GM12878 (cell line): ENCODE results near the gene SIL1. TPM values are rescaled to one million over a fixed set of nuclear protein-coding genes. Genes with fewer than 3 reads are reported as not detected.

Experiments
- ATAC-seq: fragments of 200-7000 bp; cut with Tn5 transposase; 3 replicates; pipeline ENCODE4 v1.9.1; 2020; ENCODE audit warnings: mild to moderate bottlenecking, moderate library complexity
- BruUV-seq: library from RNA; stranded (reverse); fragments of 400-500 nt; replicated peaks from 2 replicates; lab custom pipeline; 2021; lab: Mats Ljungman, UMichigan
- CTCF ChIA-PET: fragments of 300-600 bp; sonication (Branson Sonifier 250); formaldehyde crosslinking; extraction: SDS; loops from one replicate; lab custom pipeline; 2021; ENCODE audit warnings: inconsistent platforms; lab: Yijun Ruan, JAX
- POLR2A ChIA-PET: fragments of 350-600 bp; formaldehyde crosslinking; extraction: SDS; loops from one replicate; lab custom pipeline; 2021; ENCODE audit warnings: inconsistent platforms; lab: Charles Lee
- RAD21 ChIA-PET: fragments of 300-600 bp; sonication (Branson Sonifier 250); formaldehyde crosslinking; loops from one replicate; lab custom pipeline; 2023; ENCODE audit warnings: antibody characterized with exemption; ENCODE audit not compliant: unreplicated experiment; lab: Charles Lee
- SMC1A ChIA-PET: fragments of 300-600 bp; sonication (Branson Sonifier 250); formaldehyde crosslinking; loops from one replicate; lab custom pipeline; 2023; ENCODE audit not compliant: unreplicated experiment, uncharacterized antibody; lab: Charles Lee
- DNase-seq: peaks from one replicate; pipeline ENCODE4 v3.0.0-alpha.2; 2011; ENCODE audit warnings: low read depth, low spot score
- FAIRE-seq: peaks from 3 replicates; lab custom pipeline; 2011; peaks lifted over from hg19 to GRCh38; lab: Jason Lieb, UNC
- H2AFZ ChIP-seq: 2 replicates; pipeline ENCODE4 v1.6.0; 2011; ENCODE audit warnings: low read depth, low read length, control low read depth; ENCODE audit not compliant: control insufficient read depth
- H3K27ac ChIP-seq: 2 replicates; pipeline ENCODE4 v1.5.1; 2011; ENCODE audit warnings: control low read depth; ENCODE audit not compliant: control insufficient read depth, insufficient read depth
- H3K27me3 ChIP-seq, 2 experiments: replicated peaks in 1 of 2; 2 replicates each; pipeline versions ENCODE4 v1.6.0 to v1.6.1; 2011; ENCODE audit warnings: low read length in 1 of 2; ENCODE audit not compliant: control insufficient read depth in 2 of 2, insufficient read depth in 2 of 2
- H3K36me3 ChIP-seq, 2 experiments: 2 replicates each; pipeline ENCODE4 v1.5.1; 2011; ENCODE audit warnings: low read length in 1 of 2; ENCODE audit not compliant: control insufficient read depth in 2 of 2, insufficient read depth in 2 of 2
- H3K4me1 ChIP-seq: 2 replicates; pipeline ENCODE4 v1.6.1; 2011; ENCODE audit warnings: mild to moderate bottlenecking, low read length, moderate library complexity, mixed read lengths; ENCODE audit not compliant: control insufficient read depth, insufficient read depth
- H3K4me2 ChIP-seq: 2 replicates; pipeline ENCODE4 v1.6.0; 2011; ENCODE audit warnings: control low read depth; ENCODE audit not compliant: control insufficient read depth, insufficient read depth
- H3K4me3 ChIP-seq: fragments of 200-600 bp; sonication (generic); 2 replicates; pipeline ENCODE4 v1.5.1; 2016
- H3K79me2 ChIP-seq: 2 replicates; pipeline ENCODE4 v1.6.0; 2011; ENCODE audit warnings: low read length; ENCODE audit not compliant: control insufficient read depth, insufficient read depth
- H3K9ac ChIP-seq: 2 replicates; pipeline ENCODE4 v1.8.0; 2011; ENCODE audit warnings: low read length, control low read depth, mixed read lengths; ENCODE audit not compliant: control insufficient read depth, insufficient read depth
- H3K9me3 ChIP-seq: replicated peaks from 3 replicates; pipeline ENCODE4 v1.5.1; 2011; ENCODE audit warnings: mild to moderate bottlenecking, low read length; ENCODE audit not compliant: control insufficient read depth, insufficient read depth
- H4K20me1 ChIP-seq: 2 replicates; pipeline ENCODE4 v1.6.0; 2011; ENCODE audit not compliant: control insufficient read depth, insufficient read depth
- ATF7 ChIP-seq: fragments of 450-650 bp; IDR thresholded peaks from 2 replicates; pipeline ENCODE4 v1.6.1; 2016; ENCODE audit warnings: low read depth, mild to moderate bottlenecking
- DPF2 ChIP-seq: fragments of 450-650 bp; IDR thresholded peaks from 2 replicates; pipeline ENCODE4 v1.6.1; 2017; ENCODE audit warnings: mild to moderate bottlenecking
- EED ChIP-seq: sonication (generic); IDR thresholded peaks from 2 replicates; pipeline ENCODE4 v1.6.1; 2016; ENCODE audit warnings: antibody characterized with exemption, low read depth
- GATAD2B ChIP-seq: fragments of 450-650 bp; conservative IDR thresholded peaks from 2 replicates; pipeline ENCODE4 v1.6.1; 2017; ENCODE audit warnings: low read depth, mild to moderate bottlenecking, moderate library complexity
- IKZF2 ChIP-seq, 2 experiments: fragments of 450-650 bp; IDR thresholded peaks; 2 replicates each; pipeline ENCODE4 v1.6.1; 2017; ENCODE audit warnings: mild to moderate bottlenecking in 2 of 2, moderate library complexity in 2 of 2
- JUNB ChIP-seq: IDR thresholded peaks from 2 replicates; pipeline ENCODE4 v1.6.1; 2016; ENCODE audit warnings: antibody characterized with exemption, mild to moderate bottlenecking
- MEF2A ChIP-seq: IDR thresholded peaks from 2 replicates; pipeline ENCODE4 v1.6.1; 2011; ENCODE audit warnings: low read depth, mild to moderate bottlenecking, low read length, moderate library complexity; ENCODE audit not compliant: insufficient read depth
- NBN ChIP-seq: fragments of 450-650 bp; IDR thresholded peaks from 2 replicates; pipeline ENCODE4 v1.6.1; 2016
- PKNOX1 ChIP-seq: fragments of 450-650 bp; IDR thresholded peaks from 2 replicates; pipeline ENCODE4 v1.6.1; 2016; ENCODE audit warnings: mild to moderate bottlenecking
- PML ChIP-seq: IDR thresholded peaks from 2 replicates; pipeline ENCODE4 v1.6.1; 2012; ENCODE audit warnings: low read length, inconsistent platforms
- RAD51 ChIP-seq: fragments of 450-650 bp; IDR thresholded peaks from 2 replicates; pipeline ENCODE4 v1.6.1; 2016; ENCODE audit warnings: moderate library complexity, mild to moderate bottlenecking, inconsistent platforms
- SIN3A ChIP-seq: IDR thresholded peaks from 2 replicates; pipeline ENCODE4 v1.6.1; 2012; ENCODE audit warnings: low read depth, low read length, improper control_type of control experiment
- SPI1 ChIP-seq: IDR thresholded peaks from 2 replicates; pipeline ENCODE4 v1.6.1; 2011; ENCODE audit warnings: low read depth, mild to moderate bottlenecking, low read length, moderate library complexity, borderline replicate concordance; ENCODE audit not compliant: insufficient read depth
- SUPT20H ChIP-seq: IDR thresholded peaks from 2 replicates; pipeline ENCODE4 v1.6.1; 2011; ENCODE audit warnings: low read depth, mild to moderate bottlenecking, low read length, moderate library complexity, borderline replicate concordance; ENCODE audit not compliant: control insufficient read depth
- USF1 ChIP-seq: IDR thresholded peaks from 2 replicates; pipeline ENCODE4 v1.6.1; 2011; ENCODE audit warnings: borderline replicate concordance, low read depth, mild to moderate bottlenecking, moderate library complexity, mixed read lengths, low read length; ENCODE audit not compliant: insufficient read depth; ENCODE audit errors: extremely low read length
- ZBED1 ChIP-seq: IDR thresholded peaks from 2 replicates; pipeline ENCODE4 v1.6.1; 2016; ENCODE audit warnings: borderline replicate concordance
- ZNF24 ChIP-seq: fragments of 450-650 bp; IDR thresholded peaks from 2 replicates; pipeline ENCODE4 v1.6.1; 2017; ENCODE audit warnings: antibody characterized with exemption, mild to moderate bottlenecking
- ZNF622 ChIP-seq: fragments of 450-650 bp; IDR thresholded peaks from 2 replicates; pipeline ENCODE4 v1.6.1; 2017; ENCODE audit warnings: mild to moderate bottlenecking, inconsistent platforms
- WGBS: methylation state at CpG from one replicate; pipeline ENCODE4 v1.1.6; 2016; ENCODE audit warnings: low lambda C conversion rate; ENCODE audit not compliant: insufficient replicate concordance, insufficient coverage; ENCODE audit errors: missing lambda C conversion rate; 5-methylcytosine and 5-hydroxymethylcytosine counted together
- in situ Hi-C: fragments of 300-500 bp; cut with MboI; formaldehyde crosslinking; loops from 9 replicates; pipeline ENCODE4 v1.14.3; 2018; ENCODE audit warnings: mixed read lengths
- intact Hi-C: fragments of 100-400 bp; cut with micrococcal nuclease; formaldehyde crosslinking; loops from one replicate; pipeline ENCODE4 v1.14.2; 2022; ENCODE audit not compliant: unreplicated experiment
- polyA plus RNA-seq, 11 experiments: library from polyadenylated mRNA; depleted of rRNA in 4 of 11; unstranded in 6 of 11; stranded (reverse) in 5 of 11; fragments of >200 nt; fragmentation: Nextera tagmentation in 4 of 11; fragmentation: Illumina TruSeq in 1 of 11; extraction: Ambion mirVana in 4 of 11; extraction: Trizol in 1 of 11; gene quantifications; 1 replicate in 1 of 11; 2 replicates in 10 of 11; pipeline versions ENCODE4 v1.2.1 to v1.2.3, GENCODE V29; 2011 to 2016; ENCODE audit warnings: inconsistent platforms in 2 of 11, missing spikeins in 2 of 11, low read depth in 1 of 11
- total RNA-seq, 4 experiments: library from RNA; depleted of rRNA in 3 of 4; stranded (reverse); fragments of >200 nt in 3 of 4; fragmentation: Illumina TruSeq in 1 of 4; extraction: Trizol in 1 of 4; gene quantifications; 2 replicates each; pipeline versions ENCODE4 v1.2.1 to v1.2.3, GENCODE V29; 2013 to 2021
- TF ChIP-seq, protein P1 (sequence below): fragments of 450-650 bp; IDR thresholded peaks from 2 replicates; pipeline ENCODE4 v1.6.1; 2017; ENCODE audit warnings: mild to moderate bottlenecking, low read depth, inconsistent platforms; ENCODE audit not compliant: poor library complexity, severe bottlenecking

SIL1 gene
- total and polyA plus RNA-seq, 10 of the 15 experiments (the other 5 are each of a cell fraction or from before 2014, with no cell fraction given) = 4.1 to 49.8 (median 29.4) TPM

DNA sequence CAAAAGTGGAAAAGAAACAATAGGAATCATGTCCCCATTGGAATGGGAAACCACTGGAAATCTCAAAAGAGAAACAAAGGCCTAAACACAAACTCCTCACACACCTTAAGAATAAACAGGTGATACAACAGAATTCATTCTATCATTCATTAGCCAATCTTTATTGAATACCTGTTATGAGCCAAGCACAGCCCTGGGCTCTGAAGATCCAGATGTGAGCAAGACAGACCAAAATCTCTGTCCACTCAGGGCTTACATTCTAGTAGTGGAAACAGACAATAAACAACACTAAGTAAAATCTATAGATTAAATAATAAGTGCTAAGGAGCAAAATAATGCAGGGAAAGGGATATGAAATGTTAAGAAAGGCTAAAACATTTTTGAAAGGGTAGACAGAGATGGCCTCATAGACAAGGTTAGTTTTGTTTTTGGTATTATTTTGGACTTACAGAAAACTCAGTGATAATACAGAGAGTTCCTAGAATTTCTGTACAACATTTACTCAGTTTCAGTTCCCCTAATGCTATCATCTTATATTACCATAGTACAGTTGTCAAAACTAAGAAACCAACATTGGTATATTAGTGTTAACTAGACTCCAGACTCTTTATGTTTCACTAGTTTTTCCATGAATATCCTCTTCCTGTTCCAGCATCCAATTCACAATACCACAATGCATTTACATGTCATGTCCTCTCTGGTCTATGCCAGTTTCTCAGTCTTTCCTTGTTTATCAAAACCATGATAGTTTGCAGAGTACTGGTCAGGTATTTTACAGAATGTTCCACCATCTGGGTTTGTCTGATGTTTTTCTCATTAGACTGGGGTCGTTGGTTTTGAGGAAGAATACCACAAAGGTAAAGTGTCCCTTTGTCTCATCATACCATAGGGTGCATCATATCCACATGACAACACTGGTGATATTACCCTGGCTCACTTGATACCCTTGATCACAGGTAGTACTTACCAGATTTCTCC is 103.7 kb downstream of the SIL1 start:
- POLR2A ChIA-PET = interaction anchor here (0.6 kb wide), 1 partner anchor 465 kb away, joined by 4 read pairs; no protein-coding TSS in a partner anchor
- TF ChIP-seq ZBED1 = peak; percentile 57; the same call in 1 of the 2 replicates
- peak; percentile 70 for TF ChIP-seq DPF2
- TF ChIP-seq, protein P1, sequence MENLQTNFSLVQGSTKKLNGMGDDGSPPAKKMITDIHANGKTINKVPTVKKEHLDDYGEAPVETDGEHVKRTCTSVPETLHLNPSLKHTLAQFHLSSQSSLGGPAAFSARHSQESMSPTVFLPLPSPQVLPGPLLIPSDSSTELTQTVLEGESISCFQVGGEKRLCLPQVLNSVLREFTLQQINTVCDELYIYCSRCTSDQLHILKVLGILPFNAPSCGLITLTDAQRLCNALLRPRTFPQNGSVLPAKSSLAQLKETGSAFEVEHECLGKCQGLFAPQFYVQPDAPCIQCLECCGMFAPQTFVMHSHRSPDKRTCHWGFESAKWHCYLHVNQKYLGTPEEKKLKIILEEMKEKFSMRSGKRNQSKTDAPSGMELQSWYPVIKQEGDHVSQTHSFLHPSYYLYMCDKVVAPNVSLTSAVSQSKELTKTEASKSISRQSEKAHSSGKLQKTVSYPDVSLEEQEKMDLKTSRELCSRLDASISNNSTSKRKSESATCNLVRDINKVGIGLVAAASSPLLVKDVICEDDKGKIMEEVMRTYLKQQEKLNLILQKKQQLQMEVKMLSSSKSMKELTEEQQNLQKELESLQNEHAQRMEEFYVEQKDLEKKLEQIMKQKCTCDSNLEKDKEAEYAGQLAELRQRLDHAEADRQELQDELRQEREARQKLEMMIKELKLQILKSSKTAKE = peak; percentile 61
- no peak for TF ChIP-seq SUPT20H
- peak; percentile 39; the same call in 1 of the 2 replicates for TF ChIP-seq ATF7
- TF ChIP-seq USF1 = no peak
- no peak for TF ChIP-seq SIN3A
- 0 out of 2 replicates have a peak, but pooled peaks have one; percentile 14 for TF ChIP-seq EED
- TF ChIP-seq NBN = 0 out of 2 replicates have a peak, but pooled peaks have one; percentile 51
- TF ChIP-seq PML = no peak
- peak; percentile 99 for TF ChIP-seq SPI1
- TF ChIP-seq GATAD2B = no peak
- TF ChIP-seq PKNOX1 = no peak; the same call in 1 of the 2 replicates
- 0 out of 2 replicates have a peak, but pooled peaks have one; percentile 7 for TF ChIP-seq RAD51
- TF ChIP-seq JUNB = peak; percentile 59
- TF ChIP-seq ZNF622 = no peak
- peak; percentile 31; the same call in 1 of the 2 replicates for TF ChIP-seq MEF2A
- TF ChIP-seq IKZF2 (IDR thresholded peaks at IDR 0.05) = peak; percentile 92 to 93
- TF ChIP-seq ZNF24 = peak; percentile 56; the same call in 1 of the 2 replicates

More for the DNA sequence above, 103.7 kb downstream of the SIL1 start:
- intact Hi-C loops = loop anchor here (5.0 kb wide), 1 partner anchor 168 kb away; no protein-coding TSS in a partner anchor
- ATAC-seq (peak; percentile 96), FAIRE-seq (peak; percentile 52), DNase-seq (peak; percentile 21)
- Histone ChIP-seq H3K9ac (0 out of 2 replicates have a peak overlapping the region, but pooled peaks have one; percentile 11), H2AFZ (0 out of 2 replicates have a peak overlapping the region, but pooled peaks have one; percentile 16), H3K27ac (peak overlapping the region; percentile 76), H3K4me1 (peaks cover 33% of the 10 kb centered on the region), H3K79me2 (no peaks in the 10 kb centered on the region), H4K20me1 (no peaks in the 10 kb centered on the region), H3K27me3 (no peaks in the 10 kb centered on the region), H3K36me3 (no peaks in the 10 kb centered on the region), H3K4me3 (no peak overlapping the region), H3K9me3 (no peaks in the 10 kb centered on the region), H3K4me2 (peak overlapping the region; percentile 89)
- in situ Hi-C loops = no loop called here
- ChIA-PET RAD21 (interaction anchor here (0.7 to 0.9 kb wide), 2 partner anchors 13 to 84 kb away, joined by 3 read pairs; no protein-coding TSS in a partner anchor), SMC1A (interaction anchor here (0.6 to 1.6 kb wide), 3 partner anchors 32 to 136 kb away, joined by 3 to 5 read pairs (median 3); no protein-coding TSS in a partner anchor), CTCF (interaction anchor here (0.6 to 1.0 kb wide), 3 partner anchors 14 to 156 kb away, joined by 3 read pairs; no protein-coding TSS in a partner anchor)
- BruUV-seq = no TSS peak
- 4% methylated on average over 1 of the region's 1 CpG for WGBS
